Right hindlimb (tissue), 1 donor: ENCODE data around the gene CLDN17.

ENCODE experiments used
- DNase-seq: peaks from one replicate; pipeline ENCODE4 v3.0.0-alpha.2; 2018

Gene CLDN17

DNA sequence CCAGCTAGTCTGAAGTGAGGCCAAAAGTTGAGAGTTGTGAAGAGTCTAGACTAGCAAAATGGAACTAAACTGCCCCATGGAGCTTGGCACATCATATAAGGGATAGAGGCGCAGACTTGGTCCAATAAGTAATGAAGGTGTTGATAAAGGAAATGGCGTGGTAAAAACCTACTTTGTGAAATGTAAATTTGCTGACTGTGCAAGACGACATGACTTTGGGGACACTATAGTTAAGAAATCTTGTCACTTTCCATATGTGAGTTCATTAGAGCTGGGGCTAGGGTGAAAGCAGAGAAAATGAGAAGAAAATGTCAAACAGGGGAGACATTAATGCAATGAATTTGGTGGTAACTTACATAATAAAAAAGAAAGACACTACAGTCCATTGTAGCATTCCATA, 50.1 kb downstream of the CLDN17 start:
- DNase-seq, result no peak
